CD8-positive, alpha-beta memory T cell (primary cell): Measurements from ENCODE around the gene QPRT. TPM values are rescaled to one million over a fixed set of nuclear protein-coding genes. Genes with fewer than 3 reads are reported as not detected.
"Not testable (repeated sequence)": the region's sequence is repeated elsewhere in the genome, so short reads cannot be mapped to it uniquely, and the experiment has no call there.

Source experiments
- CTCF ChIA-PET: fragments of 350-600 bp; sonication (Branson Sonifier 250); formaldehyde crosslinking; loops from one replicate; lab custom pipeline; 2021; ENCODE audit warnings: antibody characterized with exemption; lab: Charles Lee
- POLR2A ChIA-PET: fragments of 350-600 bp; sonication (Branson Sonifier 250); formaldehyde crosslinking; loops from one replicate; lab custom pipeline; 2021; ENCODE audit warnings: antibody characterized with exemption; lab: Charles Lee
- DNase-seq, 5 donors: peaks; one replicate each; pipeline versions ENCODE4 v3.0.0 to v3.0.0-alpha.2; 2020 to 2022; ENCODE audit warnings: mixed read lengths in 1 of 5
- H3K27ac ChIP-seq: one replicate; pipeline ENCODE4 v1.7.0; 2013; ENCODE audit warnings: low read depth, mild to moderate bottlenecking, low read length, moderate library complexity
- H3K27me3 ChIP-seq: 2 replicates; pipeline ENCODE4 v1.7.0; 2013; ENCODE audit warnings: low read length, mild to moderate bottlenecking; ENCODE audit not compliant: insufficient read depth, poor library complexity, severe bottlenecking
- H3K36me3 ChIP-seq: 2 replicates; pipeline ENCODE4 v1.7.0; 2013; ENCODE audit warnings: mild to moderate bottlenecking, low read length, moderate library complexity; ENCODE audit not compliant: insufficient read depth
- H3K4me1 ChIP-seq: 2 replicates; pipeline ENCODE4 v1.7.0; 2013; ENCODE audit warnings: mild to moderate bottlenecking, low read length, moderate library complexity; ENCODE audit not compliant: insufficient read depth
- H3K4me3 ChIP-seq: 2 replicates; pipeline ENCODE4 v1.7.0; 2013; ENCODE audit warnings: mild to moderate bottlenecking, low read length
- H3K9me3 ChIP-seq: 2 replicates; pipeline ENCODE4 v1.7.0; 2013; ENCODE audit warnings: mild to moderate bottlenecking, low read length
- H3K27ac Mint-ChIP-seq, 8 donors: one replicate each; pipeline ENCODE4 v1.8.0; 2020 to 2021; ENCODE audit warnings: mixed read lengths in 8 of 8, mild to moderate bottlenecking in 6 of 8, inconsistent platforms in 3 of 8, moderate library complexity in 3 of 8
- H3K27me3 Mint-ChIP-seq, 2 donors: one replicate each; pipeline ENCODE4 v1.8.0; 2020 to 2021; ENCODE audit warnings: mixed read lengths in 2 of 2, mild to moderate bottlenecking in 1 of 2, moderate library complexity in 1 of 2
- H3K36me3 Mint-ChIP-seq, 3 donors: one replicate each; pipeline ENCODE4 v1.8.0; 2020 to 2021; ENCODE audit warnings: mixed read lengths in 3 of 3, inconsistent platforms in 1 of 3, mild to moderate bottlenecking in 1 of 3
- H3K4me1 Mint-ChIP-seq, 3 donors: one replicate each; pipeline ENCODE4 v1.8.0; 2020 to 2021; ENCODE audit warnings: mixed read lengths in 3 of 3, inconsistent platforms in 1 of 3, mild to moderate bottlenecking in 1 of 3
- H3K4me3 Mint-ChIP-seq, 7 donors: one replicate each; pipeline ENCODE4 v1.8.0; 2020 to 2021; ENCODE audit warnings: mixed read lengths in 7 of 7, mild to moderate bottlenecking in 6 of 7, moderate library complexity in 4 of 7, inconsistent platforms in 2 of 7
- H3K9me3 Mint-ChIP-seq, 5 donors: one replicate each; pipeline ENCODE4 v1.8.0; 2020 to 2022; ENCODE audit warnings: mixed read lengths in 5 of 5, mild to moderate bottlenecking in 3 of 5, moderate library complexity in 2 of 5, inconsistent platforms in 1 of 5
- polyA plus RNA-seq: library from polyadenylated mRNA; unstranded; fragments of 300-500 nt; fragmentation: Illumina TruSeq; gene quantifications from one replicate; pipeline ENCODE4 v1.2.3, GENCODE V29; 2021
- total RNA-seq, 2 experiments: library from RNA; stranded (reverse); gene quantifications; one replicate each; pipeline ENCODE4 v1.2.3, GENCODE V29; 2021

Gene QPRT
- total and polyA plus RNA-seq, 3 experiments from 2014 or later = 0.74 to 3.5 (median 3.0) TPM

- Mint-ChIP-seq H3K27ac (peak overlapping the region; percentile 84 to 99 (median 96)), H3K9me3 (no peaks in the 10 kb centered on the region), H3K36me3 (no peaks in the 10 kb centered on the region), H3K27me3 (no peaks in the 10 kb centered on the region), H3K4me3 (peak overlapping the region; percentile 67 to 80 (median 78)), H3K4me1 (peaks cover 33 to 42% (median 40%) of the 10 kb centered on the region in 3 donors)
- Histone ChIP-seq H3K4me3 (peak overlapping the region; percentile 2), H3K4me1 (peaks cover 34% of the 10 kb centered on the region), H3K9me3 (no peaks in the 10 kb centered on the region), H3K36me3 (no peaks in the 10 kb centered on the region), H3K27ac (peak overlapping the region; percentile 58), H3K27me3 (no peaks in the 10 kb centered on the region)
- DNase-seq = peak in 4 of 5 donors; percentile 40 to 80 (median 69)
- ChIA-PET POLR2A (interaction anchor here (0.6 to 4.2 kb wide), 18 partner anchors 36 to 676 kb away, joined by 3 to 53 read pairs (median 5); partner anchors contain the start of genes C16orf54, INO80E, KIF22 and MAZ), CTCF (interaction anchor here (0.9 to 7.1 kb wide), 28 partner anchors 11 to 390 kb away, joined by 3 to 83 read pairs (median 8); partner anchors contain the start of genes C16orf54, KIF22, MVP and PAGR1)
Observed at GRCh38 chr16:29702269-29702668, 23.3 kb downstream of the QPRT start.

- no peaks in the 10 kb centered on the region for H3K36me3 ChIP-seq
- no peak for DNase-seq
- Mint-ChIP-seq H3K27me3 (peaks cover 0 to 1% of the 10 kb centered on the region in 2 donors), H3K27ac (peak overlapping the region in 2 of 8 donors; percentile 29 to 42), H3K36me3 (no peaks in the 10 kb centered on the region), H3K4me3 (no peak overlapping the region), H3K9me3 (no peaks in the 10 kb centered on the region), H3K4me1 (peaks cover 40 to 42% (median 41%) of the 10 kb centered on the region in 3 donors)
- ChIA-PET CTCF (interaction anchor here (1.3 to 7.1 kb wide), 2 partner anchors 85 to 269 kb away, joined by 3 to 51 read pairs; partner anchors contain the start of genes KIF22 and TAOK2), POLR2A (interaction anchor here (0.5 to 0.6 kb wide), 2 partner anchors 30 to 773 kb away, joined by 3 to 5 read pairs; no protein-coding TSS in a partner anchor)
- H3K27ac ChIP-seq = no peak overlapping the region
- H3K4me3 ChIP-seq = no peak overlapping the region
- peaks cover 35% of the 10 kb centered on the region for H3K4me1 ChIP-seq
- no peaks in the 10 kb centered on the region for H3K9me3 ChIP-seq
- H3K27me3 ChIP-seq = no peaks in the 10 kb centered on the region
Observed at GRCh38 chr16:29705030-29705429, 26.1 kb downstream of the QPRT start.

GRCh38 chr16:29707160-29707559 is 28.2 kb downstream of the QPRT start:
- CTCF ChIA-PET, DNase-seq, H3K36me3 Mint-ChIP-seq, H3K27me3 ChIP-seq, H3K4me3 Mint-ChIP-seq, H3K4me3 ChIP-seq, H3K9me3 ChIP-seq, H3K27ac ChIP-seq, H3K36me3 ChIP-seq, POLR2A ChIA-PET, H3K27me3 Mint-ChIP-seq, H3K9me3 Mint-ChIP-seq: not testable (repeated sequence)
- H3K27ac Mint-ChIP-seq = peak overlapping the region in 2 of 8 donors; percentile 45 to 57
- H3K4me1 ChIP-seq = peaks cover 26% of the 10 kb centered on the region
- H3K4me1 Mint-ChIP-seq = peaks cover 29 to 30% (median 30%) of the 10 kb centered on the region in 3 donors

- H3K4me1 ChIP-seq = peaks cover 11% of the 10 kb centered on the region
- H3K27ac ChIP-seq = no peak overlapping the region
- Mint-ChIP-seq H3K4me1 (peaks cover 15 to 18% (median 17%) of the 10 kb centered on the region in 3 donors), H3K27ac (peak overlapping the region in 2 of 8 donors; percentile 46 to 83), H3K27me3 (peaks cover 0 to 1% of the 10 kb centered on the region in 2 donors), H3K9me3 (no peaks in the 10 kb centered on the region), H3K4me3 (no peak overlapping the region), H3K36me3 (no peaks in the 10 kb centered on the region)
- CTCF ChIA-PET = interaction anchor here (1.9 kb wide), 2 partner anchors 9 to 30 kb away, joined by 5 to 10 read pairs; no protein-coding TSS in a partner anchor
- H3K27me3 ChIP-seq = no peaks in the 10 kb centered on the region
- H3K4me3 ChIP-seq = no peak overlapping the region
- no peaks in the 10 kb centered on the region for H3K36me3 ChIP-seq
- H3K9me3 ChIP-seq = no peaks in the 10 kb centered on the region
- no peak for DNase-seq
- POLR2A ChIA-PET = interaction anchor here (0.6 kb wide), 1 partner anchor 305 kb away, joined by 4 read pairs; no protein-coding TSS in a partner anchor
Observed at GRCh38 chr16:29708917-29709600, 30.1 kb downstream of the QPRT start.

- H3K4me3 ChIP-seq, H3K9me3 Mint-ChIP-seq, H3K36me3 ChIP-seq, H3K27me3 ChIP-seq, H3K27me3 Mint-ChIP-seq, H3K4me3 Mint-ChIP-seq, DNase-seq, H3K27ac ChIP-seq, H3K9me3 ChIP-seq, H3K36me3 Mint-ChIP-seq: not testable (repeated sequence)
- peak overlapping the region in 5 of 8 donors; percentile 36 to 93 (median 82) for H3K27ac Mint-ChIP-seq
- POLR2A ChIA-PET = interaction anchor here (0.6 kb wide), 1 partner anchor 304 kb away, joined by 4 read pairs; no protein-coding TSS in a partner anchor
- CTCF ChIA-PET = interaction anchor here (1.9 kb wide), 2 partner anchors 9 to 29 kb away, joined by 5 to 10 read pairs; no protein-coding TSS in a partner anchor
- peaks cover 11% of the 10 kb centered on the region for H3K4me1 ChIP-seq
- peaks cover 12 to 17% (median 17%) of the 10 kb centered on the region in 3 donors for H3K4me1 Mint-ChIP-seq
Observed at GRCh38 chr16:29709657-29710056, 30.7 kb downstream of the QPRT start.

- Histone ChIP-seq H3K36me3 (no peaks in the 10 kb centered on the region), H3K4me1 (peaks cover 11% of the 10 kb centered on the region), H3K27ac (no peak overlapping the region), H3K9me3 (no peaks in the 10 kb centered on the region), H3K4me3 (no peak overlapping the region), H3K27me3 (no peaks in the 10 kb centered on the region)
- Mint-ChIP-seq H3K9me3 (no peaks in the 10 kb centered on the region), H3K36me3 (no peaks in the 10 kb centered on the region), H3K27me3 (peaks cover 0 to 1% of the 10 kb centered on the region in 2 donors), H3K4me3 (no peak overlapping the region), H3K4me1 (peaks cover 12 to 17% (median 14%) of the 10 kb centered on the region in 3 donors), H3K27ac (peak overlapping the region in 6 of 8 donors; percentile 7 to 93 (median 84))
- ChIA-PET POLR2A (interaction anchor here (0.6 to 1.0 kb wide), 3 partner anchors 10 to 94 kb away, joined by 4 to 7 read pairs (median 5); no protein-coding TSS in a partner anchor), CTCF (interaction anchor here (0.7 to 2.9 kb wide), 7 partner anchors 10 to 138 kb away, joined by 3 to 12 read pairs (median 5); partner anchors contain the start of genes KIF22 and ZG16)
- DNase-seq = peak in 3 of 5 donors; percentile 57 to 65 (median 58)
Observed at GRCh38 chr16:29710227-29711219, 31.5 kb downstream of the QPRT start.

- H3K9me3 ChIP-seq = no peaks in the 10 kb centered on the region
- H3K27me3 ChIP-seq = no peaks in the 10 kb centered on the region
Observed at GRCh38 chr16:29712809-29713208, 33.8 kb downstream of the QPRT start.

More at GRCh38 chr16:29712809-29713208, 33.8 kb downstream of the QPRT start:
- DNase-seq = no peak
- Mint-ChIP-seq H3K4me1 (peaks cover 12 to 17% (median 14%) of the 10 kb centered on the region in 3 donors), H3K9me3 (no peaks in the 10 kb centered on the region), H3K4me3 (no peak overlapping the region), H3K27me3 (peaks cover 0 to 1% of the 10 kb centered on the region in 2 donors), H3K36me3 (no peaks in the 10 kb centered on the region), H3K27ac (no peak overlapping the region)
- ChIA-PET POLR2A (no interaction called here), CTCF (interaction anchor here (1.2 to 2.9 kb wide), 6 partner anchors 9 to 135 kb away, joined by 4 to 12 read pairs (median 4); partner anchors contain the start of gene KIF22)
- Histone ChIP-seq H3K27ac (no peak overlapping the region), H3K36me3 (no peaks in the 10 kb centered on the region), H3K4me3 (no peak overlapping the region), H3K4me1 (peaks cover 11% of the 10 kb centered on the region)
